NCI-H2171 (cell line): ENCODE results near the gene RAD23B.

Experiments
- DNase-seq: peaks from one replicate; lab custom pipeline; 2025; lab: John Stamatoyannopoulos, UW

The RAD23B gene

DNA sequence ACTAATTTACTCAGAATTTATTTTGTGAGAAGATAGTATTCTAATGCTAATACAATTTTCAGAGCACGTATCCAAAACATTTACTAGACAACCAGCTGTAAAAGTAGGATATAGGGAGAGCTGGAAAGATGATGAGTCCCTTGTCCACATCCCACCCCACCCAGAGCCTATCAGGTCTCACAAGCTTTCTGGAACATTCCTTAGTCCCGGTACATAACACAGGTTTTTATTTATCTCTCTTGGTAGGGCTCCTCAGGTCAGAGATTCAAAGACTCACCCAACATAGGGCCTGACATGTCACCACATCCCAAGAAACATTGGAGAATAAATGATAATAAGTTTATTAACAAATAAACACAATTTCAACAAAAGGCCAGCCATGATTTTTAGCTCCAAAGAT is 13.8 kb upstream of the RAD23B start:
- DNase-seq: no peak

DNA sequence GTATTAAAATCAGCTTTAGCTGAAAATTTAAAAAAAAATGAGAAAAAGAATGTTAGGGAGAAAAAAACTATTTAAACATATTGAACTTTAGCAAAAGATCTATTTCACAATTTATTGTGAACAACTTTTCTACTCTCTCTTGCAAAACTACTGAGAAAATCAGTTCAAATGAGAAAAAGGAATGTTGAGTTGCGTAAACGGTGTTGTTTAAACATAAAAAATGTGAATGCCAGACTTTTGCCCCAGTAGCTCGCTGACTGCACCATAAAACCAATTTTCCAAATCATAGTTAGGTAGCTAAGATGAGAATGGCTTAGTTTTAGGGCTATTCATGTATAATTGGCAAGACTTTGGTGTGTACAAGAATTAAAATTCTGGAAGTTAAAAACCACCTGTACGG is 13.4 kb upstream of the RAD23B start:
- DNase-seq: no peak

DNA sequence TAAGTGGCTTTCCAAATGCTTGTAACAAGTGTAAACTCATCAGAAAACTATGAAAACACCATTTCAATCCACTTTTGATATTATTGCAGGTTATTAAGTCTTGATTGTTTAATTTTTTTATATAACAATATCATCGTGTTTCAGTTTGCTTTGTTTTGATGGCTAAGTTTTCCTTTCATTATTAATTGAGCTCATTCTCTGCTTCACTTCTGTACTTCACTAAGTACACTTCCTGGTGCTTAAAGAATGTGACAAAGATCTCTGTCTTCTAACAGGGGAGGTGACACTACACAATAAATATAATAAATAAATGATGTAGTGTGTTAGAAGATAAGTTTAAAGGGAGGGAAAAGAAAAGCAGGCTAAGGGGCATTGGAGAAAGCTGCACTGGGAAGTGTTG is 13.0 kb upstream of the RAD23B start:
- no peak for DNase-seq

DNA sequence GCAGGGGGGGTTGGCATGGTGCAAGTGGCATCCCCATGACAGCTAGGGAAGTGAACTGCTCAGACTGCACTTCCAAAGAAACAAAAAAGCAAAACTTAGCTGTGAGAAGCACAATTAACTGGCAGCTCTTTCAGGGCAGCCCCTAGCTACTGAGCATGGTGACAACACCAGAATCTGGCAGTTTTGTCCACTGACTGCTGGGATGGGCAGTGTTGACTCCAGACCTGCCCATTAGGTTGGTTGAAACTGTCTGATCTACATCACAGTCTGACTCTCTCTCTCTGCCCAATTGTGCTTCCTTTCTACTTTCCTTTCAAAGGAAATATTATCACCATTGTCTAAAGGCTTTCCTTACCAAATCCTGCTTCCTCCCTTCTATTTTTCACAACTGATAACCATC is 12.5 kb upstream of the RAD23B start:
- no peak for DNase-seq

DNA sequence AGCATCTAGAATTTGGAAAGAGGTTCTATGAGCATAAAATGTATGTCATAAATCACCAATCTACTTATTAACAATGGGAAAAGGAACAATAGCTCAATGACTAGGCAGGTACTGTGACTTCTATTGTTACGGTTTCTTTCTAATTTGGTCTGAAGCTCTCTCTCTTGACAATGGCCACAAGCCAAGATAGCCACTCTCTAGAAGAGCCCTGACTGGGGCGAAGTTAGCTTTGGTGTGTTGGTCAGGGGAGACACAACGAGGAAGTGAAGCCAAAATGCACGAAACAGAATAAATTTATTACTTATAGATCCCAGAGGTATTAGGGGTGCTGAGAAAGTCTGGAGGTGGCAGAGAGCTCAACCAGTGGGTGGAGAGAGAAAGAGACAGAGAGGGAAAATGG is 9.4 kb upstream of the RAD23B start:
- DNase-seq: no peak

DNA sequence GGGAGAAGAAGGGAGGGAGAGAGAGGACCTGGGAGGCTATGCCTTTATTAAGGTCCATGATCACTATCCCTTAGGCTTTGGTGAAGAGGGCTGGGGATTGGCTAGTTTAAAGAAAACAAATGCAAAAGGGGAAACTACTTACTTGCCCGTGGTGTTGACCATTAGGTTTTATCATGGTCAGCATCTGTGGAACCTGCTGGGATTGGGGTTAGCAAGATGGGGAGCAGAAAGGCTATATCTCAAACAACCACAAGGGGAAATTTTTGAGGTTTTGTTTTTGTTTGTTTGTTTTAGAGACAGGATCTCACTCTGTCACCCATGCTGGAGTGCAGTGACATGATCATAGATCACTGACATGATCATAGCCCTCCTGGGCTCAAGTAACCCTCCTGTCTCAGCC is 9.0 kb upstream of the RAD23B start:
- DNase-seq: no peak

DNA sequence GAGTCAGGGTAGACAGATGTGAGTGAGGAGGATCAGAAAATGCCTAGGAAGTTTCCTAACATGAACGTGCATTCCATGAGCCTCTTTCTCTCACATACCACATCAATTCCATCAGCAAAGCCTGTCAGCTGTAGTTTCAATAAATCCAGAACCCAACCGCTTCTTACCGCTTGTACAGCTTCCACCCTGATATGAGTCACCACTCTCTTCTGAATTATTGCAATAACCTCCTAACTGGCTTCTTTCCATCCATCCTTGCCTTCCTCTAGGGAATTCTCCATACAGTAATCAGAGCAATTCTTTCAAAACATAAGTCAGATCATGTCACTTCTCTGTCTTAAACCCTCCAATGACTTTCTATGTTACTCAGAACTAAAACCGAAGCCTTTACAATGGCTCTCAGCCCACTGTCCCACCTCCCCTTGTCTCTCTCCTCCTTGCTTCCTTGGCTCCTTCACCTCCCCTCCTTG is 8.1 kb upstream of the RAD23B start:
- DNase-seq: no peak

DNA sequence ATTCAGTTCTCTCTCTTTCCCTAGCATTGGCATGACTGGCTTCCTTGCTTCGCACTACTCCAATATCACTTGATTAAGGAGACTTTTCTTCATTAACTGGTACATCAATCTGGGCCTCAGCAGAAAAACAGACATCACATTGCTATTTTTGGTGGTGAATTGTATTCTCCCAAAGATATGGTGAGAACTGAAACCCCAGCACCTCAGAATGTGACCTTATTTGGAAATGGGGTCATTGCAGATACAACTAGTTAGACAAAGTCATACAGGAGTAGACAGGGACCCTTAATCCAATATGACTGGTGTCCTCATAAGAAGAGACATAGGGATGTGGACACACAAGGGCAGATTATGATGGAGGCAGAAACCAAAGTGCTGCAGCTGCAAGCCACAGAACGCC is 7.5 kb upstream of the RAD23B start:
- DNase-seq: no peak

DNA sequence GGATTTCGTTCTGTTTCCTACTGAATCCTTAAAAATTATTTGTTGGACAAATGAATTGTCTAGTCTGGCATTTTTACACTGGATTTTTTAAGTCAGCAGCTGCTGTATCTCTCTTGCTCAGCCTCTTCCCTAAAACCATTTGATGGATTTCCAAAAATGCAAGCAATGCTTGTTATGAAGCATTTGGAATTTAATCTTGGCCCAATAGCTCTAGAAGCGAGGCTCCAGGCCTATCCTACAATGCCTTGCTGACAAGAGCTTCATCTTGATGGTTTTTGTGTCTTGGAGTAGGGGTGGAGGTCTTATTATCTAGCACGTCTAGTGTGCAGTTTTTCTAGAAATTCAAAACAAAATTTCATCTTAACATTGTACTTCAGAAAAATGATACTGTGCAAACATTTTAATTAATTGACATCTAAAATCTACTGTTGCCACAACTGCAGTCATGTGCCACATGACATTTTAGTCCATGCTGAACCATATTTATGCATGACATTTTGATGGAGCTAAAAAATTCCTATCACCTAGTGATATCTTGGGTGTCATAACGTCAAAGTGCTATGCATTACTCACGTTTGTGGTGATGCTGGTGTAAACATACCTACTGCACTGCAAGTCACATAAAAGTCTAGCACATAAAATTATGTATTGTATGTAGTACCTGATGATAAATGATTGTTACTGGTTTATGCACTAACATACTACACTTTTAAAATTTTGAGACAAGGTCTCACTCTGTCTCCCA is 5.9 kb upstream of the RAD23B start:
- DNase-seq: no peak

DNA sequence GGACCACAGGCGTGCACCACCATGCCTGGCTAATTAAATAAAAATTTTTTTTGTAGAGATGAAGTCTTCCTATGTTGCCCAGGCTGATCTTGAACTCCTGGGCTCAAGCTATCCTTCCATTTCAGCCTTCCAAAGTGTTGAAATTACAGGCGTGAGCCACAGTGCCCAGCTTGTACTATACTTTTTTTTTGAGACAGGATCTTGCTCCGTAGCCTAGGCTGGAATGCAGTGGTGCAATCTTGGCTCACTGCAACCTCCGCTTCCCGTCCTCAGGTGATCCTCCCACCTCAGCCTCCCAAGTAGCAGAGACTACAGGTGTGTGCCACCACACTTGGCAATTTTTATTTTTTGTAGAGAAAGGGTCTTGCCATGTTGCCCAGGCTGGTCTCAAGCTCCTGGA is 5.3 kb upstream of the RAD23B start:
- DNase-seq: no peak

DNA sequence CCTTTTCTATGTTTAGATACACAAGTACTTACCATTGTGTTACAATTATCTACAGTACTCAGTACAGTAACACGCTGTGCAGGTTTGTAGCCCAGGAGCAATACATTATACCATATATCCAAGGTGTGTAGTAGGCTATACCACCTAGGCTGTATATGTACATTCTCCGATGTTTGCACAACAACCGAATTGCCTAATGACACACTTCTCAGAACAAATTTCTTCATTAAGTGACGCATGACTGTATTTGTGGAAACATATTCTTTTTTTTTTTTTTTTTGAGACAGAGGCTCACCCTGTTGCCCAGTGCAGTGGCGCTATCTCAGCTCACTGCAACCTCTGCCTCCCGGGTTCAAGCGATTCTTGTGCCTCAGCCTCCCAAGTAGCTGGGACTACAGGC is 4.0 kb upstream of the RAD23B start:
- no peak for DNase-seq

DNA sequence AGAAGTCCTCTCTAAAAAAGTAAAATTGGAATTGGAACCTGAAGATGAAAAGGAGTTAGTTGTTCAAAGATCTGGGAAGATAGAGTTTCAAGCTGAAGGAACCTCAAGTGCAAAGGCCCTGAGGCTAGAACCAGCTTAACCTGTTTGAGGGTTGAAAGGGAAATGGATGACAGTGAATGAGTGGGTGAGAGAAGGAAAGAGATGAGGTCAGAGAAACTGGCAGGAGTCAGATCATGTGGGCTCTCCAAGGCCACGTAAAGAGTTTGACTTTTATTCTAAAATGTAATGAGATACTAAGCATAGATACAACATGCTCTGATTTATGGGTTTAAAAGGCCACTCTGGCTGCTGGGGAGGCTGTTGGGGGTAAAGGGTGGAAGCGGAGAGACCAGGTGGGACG is 2.5 kb upstream of the RAD23B start:
- no peak for DNase-seq

DNA sequence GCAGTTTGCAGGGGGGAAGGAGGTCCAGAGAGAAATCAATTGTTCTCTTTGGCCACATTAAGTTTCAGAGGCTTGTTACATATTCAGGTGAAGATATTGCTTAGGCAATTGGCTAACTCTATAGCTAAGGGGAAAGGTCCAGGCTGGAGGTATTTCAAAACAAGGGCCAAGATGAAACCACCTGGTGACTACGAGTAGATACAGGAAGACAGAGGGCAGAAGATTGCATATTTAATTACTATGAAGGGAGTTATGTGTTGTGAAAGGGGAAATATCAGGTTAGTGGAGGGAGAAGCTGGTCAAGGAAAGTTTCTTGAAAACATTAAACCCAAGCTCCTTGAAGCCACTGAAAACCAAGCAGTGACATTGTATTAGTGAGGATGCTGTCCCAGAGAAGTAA is 1.9 kb upstream of the RAD23B start:
- no peak for DNase-seq

DNA sequence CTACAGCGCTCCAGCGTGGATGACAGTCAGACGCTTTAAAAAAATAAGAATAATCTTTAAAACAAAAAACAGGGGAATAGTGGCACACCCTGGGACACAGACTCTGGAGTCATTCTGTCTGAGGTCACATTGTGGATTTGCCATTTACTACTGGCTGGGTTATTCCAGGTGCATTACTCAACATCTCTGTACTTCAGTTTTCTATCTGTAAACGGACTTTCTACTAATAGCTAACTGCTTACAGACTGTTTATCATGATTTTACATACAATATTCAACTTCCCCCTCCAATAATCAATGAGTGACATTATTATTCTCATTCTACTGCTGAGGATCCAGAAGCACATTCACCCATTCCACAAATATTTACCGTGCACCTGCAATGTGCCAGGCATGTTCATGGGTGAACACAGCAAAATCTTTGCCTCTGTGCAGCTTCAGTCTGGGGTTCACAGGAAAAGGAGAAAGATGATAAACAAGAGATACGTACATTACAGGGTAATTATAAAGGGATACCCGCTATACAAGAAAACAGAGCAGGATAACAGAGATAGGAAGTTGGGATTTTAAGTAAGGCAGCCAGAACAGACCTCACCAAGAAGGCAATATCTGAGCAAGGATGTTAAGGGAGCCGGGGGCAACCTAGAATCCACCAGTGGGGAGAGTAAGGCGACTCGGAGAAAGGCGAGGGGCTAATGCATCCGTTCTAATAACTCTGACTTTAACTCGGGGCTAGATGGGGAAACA is 984 bp upstream of the RAD23B start:
- no peak for DNase-seq

DNA sequence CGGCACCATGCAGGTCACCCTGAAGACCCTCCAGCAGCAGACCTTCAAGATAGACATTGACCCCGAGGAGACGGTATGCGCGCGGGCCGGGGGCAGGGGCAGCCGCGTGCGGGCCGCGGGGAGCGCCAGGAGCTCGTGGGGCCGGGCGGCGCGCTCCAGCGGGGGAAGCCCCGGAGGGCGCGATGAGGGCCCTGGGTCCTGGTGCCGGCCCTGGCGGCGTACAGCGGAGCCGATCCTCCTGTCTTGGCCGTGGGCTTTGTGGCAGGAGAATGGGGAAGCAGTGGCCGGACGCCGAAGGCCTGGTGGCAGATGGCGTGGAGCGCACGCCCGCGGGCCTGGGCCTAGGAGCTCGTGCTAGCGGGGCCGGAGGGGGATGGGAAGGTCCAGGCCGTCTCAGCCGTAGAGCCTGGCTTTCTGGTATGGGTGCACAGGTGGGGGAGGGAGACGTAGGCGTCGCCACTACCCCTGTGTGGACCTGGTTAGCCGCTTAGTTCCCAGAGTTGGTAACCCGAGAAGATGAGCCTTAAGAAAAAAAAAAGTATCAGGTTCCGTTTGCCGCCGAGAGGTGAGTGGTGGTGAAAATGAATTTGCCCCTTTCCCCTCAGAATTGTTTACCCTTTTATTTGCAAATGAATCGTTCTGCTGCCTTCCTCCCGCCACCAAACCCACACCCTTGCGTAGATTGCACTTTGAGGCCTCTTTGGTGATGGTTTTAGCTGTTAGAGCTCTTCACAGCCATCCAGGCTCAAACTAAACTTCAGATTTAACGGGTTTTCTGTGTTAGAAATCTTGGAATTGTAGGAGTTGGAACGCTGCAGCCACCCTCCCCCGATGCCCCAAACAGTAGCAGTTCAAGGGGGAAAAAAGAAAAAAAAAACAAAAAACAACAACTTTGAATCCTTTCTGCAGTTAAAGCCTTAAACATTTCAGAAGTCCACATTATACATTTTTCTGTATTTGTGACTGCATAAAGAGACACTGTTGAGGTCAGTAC is 841 bp downstream of the RAD23B start:
- peak; percentile 63 for DNase-seq

DNA sequence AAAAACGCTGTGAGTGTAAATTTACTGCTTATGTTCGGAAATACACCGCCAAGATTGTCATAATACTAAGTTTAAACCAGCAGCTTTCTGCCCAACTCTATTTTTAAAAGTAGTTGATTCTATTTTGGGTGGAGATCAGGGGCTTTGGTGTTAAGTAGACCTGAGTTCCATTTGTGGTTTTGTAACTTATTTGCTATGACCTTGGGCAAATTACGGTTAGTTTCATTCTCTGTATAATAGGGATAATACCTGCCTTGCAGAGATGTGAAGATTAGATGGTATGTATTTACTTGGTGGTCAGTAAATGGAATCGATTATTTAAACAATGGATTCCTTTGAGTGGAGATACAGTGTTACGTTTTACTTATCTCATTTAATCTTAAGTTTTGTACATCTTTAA is 1.6 kb downstream of the RAD23B start:
- no peak for DNase-seq

DNA sequence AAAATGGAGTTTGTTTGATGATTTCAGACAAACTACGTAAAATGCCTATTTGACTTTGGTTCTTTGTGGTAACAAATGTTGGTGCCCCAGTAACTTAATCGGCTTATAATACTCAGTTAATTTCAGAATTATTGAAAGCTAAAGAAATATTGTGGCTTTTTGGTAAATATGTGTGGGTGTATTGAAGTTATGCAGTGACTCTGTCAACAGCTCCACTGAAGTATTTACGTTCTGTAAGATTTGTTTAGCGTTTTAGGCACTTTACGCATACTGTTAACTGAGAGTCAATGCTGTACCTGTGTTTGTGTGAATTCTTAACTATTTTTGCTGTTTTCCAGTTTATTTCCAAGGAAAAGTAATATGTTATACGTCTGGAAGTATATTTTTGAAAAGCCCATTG is 2.2 kb downstream of the RAD23B start:
- DNase-seq: no peak

DNA sequence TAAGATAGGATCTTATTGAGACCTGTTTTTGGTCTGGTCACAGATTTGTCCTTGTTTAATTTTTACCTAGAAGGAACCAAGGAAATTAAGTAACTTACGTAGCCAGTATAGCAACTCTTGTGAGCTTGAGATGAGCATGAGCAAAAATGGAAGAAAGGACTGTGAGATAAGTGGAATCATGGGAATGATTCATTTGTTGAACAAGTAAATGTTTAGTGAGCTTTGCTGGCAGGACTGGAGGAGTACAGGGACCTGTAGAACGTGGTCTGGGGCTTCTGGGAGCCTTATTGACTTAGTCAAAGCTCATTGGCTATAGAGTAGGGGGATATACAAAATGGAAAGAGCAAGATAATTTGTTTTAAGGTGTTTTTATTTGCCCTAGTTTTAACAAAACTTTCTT is 3.0 kb downstream of the RAD23B start:
- no peak for DNase-seq

DNA sequence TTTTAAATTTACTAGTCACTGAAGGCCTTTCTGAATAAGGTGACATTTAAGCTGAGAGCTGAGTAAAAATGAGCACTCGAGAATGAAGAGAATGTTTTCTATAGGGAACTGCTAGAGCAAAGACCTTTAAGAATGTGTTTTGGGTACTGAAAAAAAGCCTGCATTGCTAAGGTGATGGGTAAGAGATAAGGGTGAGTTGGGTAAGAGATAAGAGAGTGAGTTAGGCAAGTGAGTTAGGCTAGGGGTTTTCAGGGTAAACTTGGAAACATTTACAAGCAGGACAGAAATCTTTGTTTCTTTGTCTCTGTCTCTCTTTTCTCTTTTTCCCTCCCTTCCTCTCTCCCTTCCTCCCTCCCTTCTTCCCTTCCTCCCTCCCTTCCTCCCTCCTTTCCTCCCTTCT is 5.6 kb downstream of the RAD23B start:
- DNase-seq: no peak

DNA sequence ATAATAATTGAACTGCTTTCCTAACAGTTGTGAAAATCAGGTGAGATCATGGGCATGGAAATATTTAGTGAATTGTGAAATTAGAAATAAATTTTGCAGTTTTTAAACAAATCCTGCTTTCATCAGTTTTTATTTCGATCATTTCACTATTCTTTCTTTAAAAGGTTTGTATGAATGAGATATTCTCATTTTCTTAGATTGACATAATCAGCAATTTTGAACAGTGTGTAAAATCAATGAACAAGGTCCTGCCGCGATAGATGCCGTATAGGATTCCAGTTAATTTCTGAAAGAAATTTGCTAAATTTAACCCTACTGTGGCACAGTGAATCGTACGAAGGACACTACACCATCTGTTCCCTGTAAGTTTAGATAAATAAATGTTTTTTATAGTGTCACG is 7.5 kb downstream of the RAD23B start:
- no peak for DNase-seq

DNA sequence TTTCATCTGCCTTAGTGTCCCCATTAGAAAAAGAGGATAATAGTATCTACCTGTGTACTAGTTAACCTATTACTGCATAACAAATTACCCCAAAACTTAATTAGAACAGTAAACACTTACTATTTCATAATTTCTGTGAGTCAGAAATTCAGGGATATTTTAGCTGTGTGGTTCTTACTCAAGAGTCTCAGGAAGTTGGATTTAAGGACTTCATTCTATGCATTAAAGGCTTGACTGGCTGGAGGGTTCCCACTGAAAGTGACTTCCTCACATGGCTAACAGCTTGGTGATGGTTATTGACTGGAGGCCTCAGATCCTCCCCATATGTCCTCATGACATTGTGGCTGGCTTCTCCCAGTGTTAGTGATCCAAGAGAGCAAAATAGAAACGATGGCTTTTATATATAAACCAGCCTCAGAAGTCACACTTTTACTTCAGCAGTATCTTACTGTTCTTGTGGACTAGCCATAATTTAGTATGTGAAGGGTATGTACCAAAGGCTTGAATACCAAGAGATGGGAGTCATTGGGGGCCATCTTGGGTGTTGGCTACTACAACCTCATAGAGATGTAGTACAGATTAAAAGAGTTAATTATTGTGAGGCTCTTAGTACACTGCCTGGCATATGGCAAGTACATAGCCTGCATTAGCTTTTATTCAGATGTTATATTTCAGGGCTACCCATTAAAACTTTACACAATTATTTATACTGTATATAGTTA is 9.9 kb downstream of the RAD23B start:
- DNase-seq: no peak

DNA sequence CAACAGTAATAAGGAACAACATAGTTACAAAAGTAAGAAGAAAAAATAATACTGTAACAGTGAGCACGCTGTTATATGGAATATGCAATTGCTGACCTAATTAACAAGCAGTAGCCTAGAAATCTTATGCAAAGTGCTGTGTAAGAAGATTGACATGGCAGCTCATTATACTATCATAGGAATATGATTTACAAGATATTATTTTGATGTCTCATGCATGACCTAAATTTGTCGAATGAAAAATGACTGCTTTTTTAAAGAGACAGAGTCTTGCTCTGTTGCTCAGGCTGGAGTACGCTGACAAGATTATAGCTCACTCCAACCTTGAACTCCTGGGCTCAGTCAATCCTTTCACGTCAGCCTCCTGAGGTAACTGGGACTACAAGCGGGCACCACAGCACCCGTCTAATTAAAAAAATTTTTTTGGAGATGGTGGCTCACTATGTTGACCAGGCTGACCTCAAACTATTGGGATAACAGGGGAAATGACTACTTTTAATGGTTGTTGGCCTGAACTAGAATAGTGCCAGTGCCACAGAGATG is 10.5 kb downstream of the RAD23B start:
- DNase-seq: no peak
